K562 (cell line): ENCODE results near the gene C1orf122. TPM values are rescaled to one million over a fixed set of nuclear protein-coding genes. Genes with fewer than 3 reads are reported as not detected.
A peak's percentile ranks its signal among the peaks of the same experiment; 100 is the strongest.

Experiments used
- BDP1 ChIP-seq: IDR thresholded peaks from 3 replicates; pipeline ENCODE4 v1.6.1; 2011; ENCODE audit not compliant: insufficient read length, insufficient read depth
- CBX2 ChIP-seq: fragments of 200-600 bp; sonication (generic); IDR thresholded peaks from one replicate; pipeline ENCODE4 v1.6.1; 2012; ENCODE audit warnings: mild to moderate bottlenecking, low read length, inconsistent platforms; ENCODE audit not compliant: insufficient read depth, poor library complexity, severe bottlenecking
- CTBP1 ChIP-seq: fragments of 450-650 bp; IDR thresholded peaks from 2 replicates; pipeline ENCODE4 v1.6.1; 2016; ENCODE audit warnings: borderline replicate concordance
- EP300 ChIP-seq: IDR thresholded peaks from 2 replicates; pipeline ENCODE4 v1.6.1; 2012; ENCODE audit warnings: low read length, improper control_type of control experiment
- FOXA1 ChIP-seq: fragments of 450-650 bp; IDR thresholded peaks from 2 replicates; pipeline ENCODE4 v1.6.1; 2016; ENCODE audit warnings: mild to moderate bottlenecking, borderline replicate concordance
- MAZ ChIP-seq, 2 experiments: fragments of 450-650 bp in 1 of 2; sonication (generic) in 1 of 2; formaldehyde crosslinking; IDR thresholded peaks in 1 of 2; conservative IDR thresholded peaks in 1 of 2; 2 replicates each; pipeline versions ENCODE4 v1.4.0 to v1.5.0; 2020; ENCODE audit warnings: mild to moderate bottlenecking in 1 of 2, missing genetic modification reagents in 1 of 2
- NCOA2 ChIP-seq, 2 experiments: fragments of 450-650 bp; IDR thresholded peaks; 2 replicates each; pipeline ENCODE4 v1.6.1; 2018; ENCODE audit warnings: mild to moderate bottlenecking in 2 of 2, moderate library complexity in 1 of 2; ENCODE audit not compliant: partially characterized antibody in 2 of 2
- NR2C2 ChIP-seq, 2 experiments: fragments of 200-800 bp in 1 of 2; sonication (Bioruptor generic) in 1 of 2; sonication (generic) in 1 of 2; formaldehyde crosslinking in 1 of 2; IDR thresholded peaks; 2 replicates each; pipeline versions ENCODE4 v1.6.1 to v1.8.0; 2016 to 2022; ENCODE audit warnings: mild to moderate bottlenecking in 1 of 2, missing compliant biosample characterization in 1 of 2, missing genetic modification characterization in 1 of 2, missing genetic modification reagents in 1 of 2
- PATZ1 ChIP-seq: fragments of 250-450 bp; sonication (Bioruptor Pico); IDR thresholded peaks from 2 replicates; pipeline ENCODE4 v1.5.0; 2020; ENCODE audit warnings: mild to moderate bottlenecking, borderline replicate concordance
- RB1 ChIP-seq: fragments of 450-650 bp; IDR thresholded peaks from 2 replicates; pipeline ENCODE4 v1.6.1; 2017; ENCODE audit warnings: low read depth, mild to moderate bottlenecking
- RBM15 ChIP-seq: fragments of 200-400 bp; formaldehyde crosslinking; IDR thresholded peaks from 2 replicates; pipeline ENCODE4 v1.6.1; 2018; ENCODE audit warnings: mild to moderate bottlenecking, low read length, moderate library complexity; ENCODE audit not compliant: insufficient read depth
- RBM34 ChIP-seq: fragments of 200-400 bp; formaldehyde crosslinking; IDR thresholded peaks from 2 replicates; pipeline ENCODE4 v1.6.1; 2018; ENCODE audit warnings: low read length, borderline replicate concordance; ENCODE audit not compliant: insufficient read depth
- SMAD1 ChIP-seq: fragments of 150-350 bp; IDR thresholded peaks from 2 replicates; pipeline ENCODE4 v1.6.1; 2014; ENCODE audit warnings: low read length, low read depth; ENCODE audit not compliant: partially characterized antibody
- SNAPC5 ChIP-seq: fragments of 250-450 bp; sonication (Bioruptor Pico); IDR thresholded peaks from 2 replicates; pipeline ENCODE4 v1.8.0; 2021; ENCODE audit warnings: moderate library complexity, mild to moderate bottlenecking, inconsistent platforms
- SREBF2 ChIP-seq: sonication (generic); formaldehyde crosslinking; IDR thresholded peaks from 2 replicates; pipeline ENCODE4 v1.4.0; 2020; ENCODE audit warnings: mild to moderate bottlenecking, missing genetic modification reagents
- TSHZ1 ChIP-seq: fragments of 250-450 bp; sonication (Bioruptor Pico); IDR thresholded peaks from 2 replicates; pipeline ENCODE4 v1.4.0; 2020; ENCODE audit warnings: mild to moderate bottlenecking, moderate library complexity
- ZC3H8 ChIP-seq: fragments of 450-650 bp; IDR thresholded peaks from 2 replicates; pipeline ENCODE4 v1.6.1; 2017
- ZFX ChIP-seq: sonication (generic); formaldehyde crosslinking; IDR thresholded peaks from 2 replicates; pipeline ENCODE4 v1.8.0; 2022; ENCODE audit warnings: mild to moderate bottlenecking, missing genetic modification reagents, moderate library complexity
- ZNF146 ChIP-seq: IDR thresholded peaks from one replicate; pipeline ENCODE4 v1.6.1; 2018; ENCODE audit warnings: missing compliant biosample characterization; ENCODE audit not compliant: unreplicated experiment
- ZNF217 ChIP-seq: sonication (generic); formaldehyde crosslinking; IDR thresholded peaks from 2 replicates; pipeline ENCODE4 v1.8.0; 2022; ENCODE audit warnings: mild to moderate bottlenecking, missing genetic modification reagents
- ZNF589 ChIP-seq: fragments of 200-800 bp; sonication (Bioruptor generic); IDR thresholded peaks from 2 replicates; pipeline ENCODE4 v1.6.1; 2016; ENCODE audit warnings: low read depth, missing genetic modification characterization, missing compliant biosample characterization
- polyA plus RNA-seq, 8 experiments: library from polyadenylated mRNA; depleted of rRNA in 4 of 8; stranded (reverse) in 5 of 8; unstranded in 3 of 8; fragments of >200 nt; fragmentation: Nextera tagmentation in 2 of 8; fragmentation: Illumina TruSeq in 1 of 8; extraction: Ambion mirVana in 2 of 8; extraction: Trizol in 1 of 8; gene quantifications; 2 replicates each; pipeline versions ENCODE4 v1.2.1 to v1.2.3, GENCODE V29; 2011 to 2014; ENCODE audit warnings: inconsistent platforms in 1 of 8, missing spikeins in 1 of 8
- total RNA-seq, 7 experiments: library from RNA; depleted of rRNA in 6 of 7; stranded (reverse); fragments of >200 nt in 6 of 7; fragmentation: Illumina TruSeq in 2 of 7; extraction: Trizol in 2 of 7; gene quantifications; 2 replicates each; pipeline versions ENCODE4 v1.2.1 to v1.2.3, GENCODE V29; 2011 to 2021; ENCODE audit warnings: low replicate concordance in 1 of 7
- TF ChIP-seq, protein P1 (sequence below): sonication (generic); formaldehyde crosslinking; IDR thresholded peaks from 2 replicates; pipeline ENCODE4 v1.8.1; 2023; ENCODE audit warnings: mild to moderate bottlenecking, missing genetic modification reagents

C1orf122 gene
- total and polyA plus RNA-seq, 9 of the 15 experiments (the other 6 are each of a cell fraction or from before 2014, with no cell fraction given), result 3.6 to 70.9 (median 17.3) TPM

DNA sequence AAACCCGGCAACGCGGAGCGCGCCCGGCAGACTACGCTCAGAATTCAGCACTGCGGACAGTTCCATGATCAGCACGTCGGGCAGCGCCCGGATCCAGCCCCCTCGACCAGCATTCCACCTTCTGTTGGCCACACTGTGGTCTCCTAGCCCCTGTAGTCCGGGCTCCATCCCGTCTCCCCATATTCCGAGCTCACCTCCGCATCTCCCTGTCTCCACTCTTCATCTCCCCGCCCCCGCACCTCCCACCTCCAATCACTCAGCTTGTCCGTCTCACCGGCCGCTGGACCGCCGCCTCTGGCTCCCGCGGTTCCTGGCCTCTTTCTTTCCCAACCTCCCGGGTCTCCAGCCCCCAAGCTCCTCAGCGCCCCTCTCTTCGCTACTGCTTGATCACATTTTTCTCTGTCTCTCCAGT lies 43.2 kb upstream of the C1orf122 start (continued):
- TF ChIP-seq NCOA2 (IDR thresholded peaks at IDR 0.05; ENCODE audit: partially characterized antibody in 2 of 2), result no peak
- peak; percentile 52 to 99 for TF ChIP-seq MAZ (CRISPR knock-in tag; conservative IDR thresholded peaks at IDR 0.05 in 1 of 2, IDR thresholded peaks at IDR 0.05 in 1 of 2)
- no peak for TF ChIP-seq CBX2
- no peak for TF ChIP-seq SMAD1
- 0 out of 2 replicates have a peak, but pooled peaks have one; percentile 26 for TF ChIP-seq RB1
- TF ChIP-seq CTBP1, result no peak
- TF ChIP-seq TSHZ1, result no peak
- TF ChIP-seq RBM34, result no peak
- no peak for TF ChIP-seq ZC3H8
- peak; percentile 94 for TF ChIP-seq ZNF217 (CRISPR knock-in tag)
- no peak for TF ChIP-seq BDP1
- TF ChIP-seq NR2C2 (CRISPR knock-in tag; IDR thresholded peaks at IDR 0.05), result peak; percentile 92
- TF ChIP-seq NR2C2 (tag; IDR thresholded peaks at IDR 0.05), result no peak
- TF ChIP-seq SNAPC5 (CRISPR knock-in tag), result no peak
- TF ChIP-seq FOXA1, result no peak
- no peak for TF ChIP-seq PATZ1 (CRISPR knock-in tag)
- peak; percentile 81; the same call in 1 of the 2 replicates for TF ChIP-seq ZNF589 (CRISPR knock-in tag)
- peak; percentile 53 for TF ChIP-seq ZFX (CRISPR knock-in tag)
- TF ChIP-seq EP300, result no peak
- TF ChIP-seq ZNF146, result peak; percentile 87
- TF ChIP-seq, protein P1, sequence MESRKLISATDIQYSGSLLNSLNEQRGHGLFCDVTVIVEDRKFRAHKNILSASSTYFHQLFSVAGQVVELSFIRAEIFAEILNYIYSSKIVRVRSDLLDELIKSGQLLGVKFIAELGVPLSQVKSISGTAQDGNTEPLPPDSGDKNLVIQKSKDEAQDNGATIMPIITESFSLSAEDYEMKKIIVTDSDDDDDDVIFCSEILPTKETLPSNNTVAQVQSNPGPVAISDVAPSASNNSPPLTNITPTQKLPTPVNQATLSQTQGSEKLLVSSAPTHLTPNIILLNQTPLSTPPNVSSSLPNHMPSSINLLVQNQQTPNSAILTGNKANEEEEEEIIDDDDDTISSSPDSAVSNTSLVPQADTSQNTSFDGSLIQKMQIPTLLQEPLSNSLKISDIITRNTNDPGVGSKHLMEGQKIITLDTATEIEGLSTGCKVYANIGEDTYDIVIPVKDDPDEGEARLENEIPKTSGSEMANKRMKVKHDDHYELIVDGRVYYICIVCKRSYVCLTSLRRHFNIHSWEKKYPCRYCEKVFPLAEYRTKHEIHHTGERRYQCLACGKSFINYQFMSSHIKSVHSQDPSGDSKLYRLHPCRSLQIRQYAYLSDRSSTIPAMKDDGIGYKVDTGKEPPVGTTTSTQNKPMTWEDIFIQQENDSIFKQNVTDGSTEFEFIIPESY, result peak; percentile 96
- TF ChIP-seq RBM15, result no peak
- peak; percentile 99 for TF ChIP-seq SREBF2 (CRISPR knock-in tag)
